GM21381 (cell line): ENCODE measurements around the gene COL5A1.
"Not testable (repeated sequence)": the region's sequence is repeated elsewhere in the genome, so short reads cannot be mapped to it uniquely, and the experiment has no call there.

ENCODE experiments used
- ATAC-seq: cut with Tn5 transposase; IDR thresholded peaks from one replicate; pipeline ENCODE4 v1.9.1; 2021; ENCODE audit warnings: mild to moderate bottlenecking, moderate library complexity; ENCODE audit not compliant: unreplicated experiment

The COL5A1 gene

GRCh38 chr9:134638502-134639090, 3.0 kb upstream of the COL5A1 start:
- ATAC-seq = no peak

GRCh38 chr9:134639994-134640393, 1.6 kb upstream of the COL5A1 start:
- no peak for ATAC-seq

GRCh38 chr9:134640506-134641172, 964 bp upstream of the COL5A1 start:
- ATAC-seq = no peak

- no peak for ATAC-seq
These were observed 384 bp downstream of the COL5A1 start for GRCh38 chr9:134641990-134642384.

GRCh38 chr9:134642385-134643181, 980 bp downstream of the COL5A1 start:
- no peak for ATAC-seq

GRCh38 chr9:134643222-134643671, 1.6 kb downstream of the COL5A1 start:
- ATAC-seq = no peak

GRCh38 chr9:134644401-134644724, 2.8 kb downstream of the COL5A1 start:
- ATAC-seq = not testable (repeated sequence)

- no peak for ATAC-seq
These were observed 3.4 kb downstream of the COL5A1 start for GRCh38 chr9:134644725-134645606.

- ATAC-seq = no peak
These were observed 4.2 kb downstream of the COL5A1 start for GRCh38 chr9:134645607-134646365.

- no peak for ATAC-seq
These were observed 5.9 kb downstream of the COL5A1 start for GRCh38 chr9:134647359-134648080.

- ATAC-seq = no peak
These were observed 7.3 kb downstream of the COL5A1 start for GRCh38 chr9:134648701-134649530.

- no peak for ATAC-seq
These were observed 9.0 kb downstream of the COL5A1 start for GRCh38 chr9:134650431-134651190.

GRCh38 chr9:134651226-134651905, 9.8 kb downstream of the COL5A1 start:
- ATAC-seq = no peak

GRCh38 chr9:134652291-134653225, 11.0 kb downstream of the COL5A1 start:
- ATAC-seq = no peak

GRCh38 chr9:134653259-134654009, 11.8 kb downstream of the COL5A1 start:
- no peak for ATAC-seq

GRCh38 chr9:134655101-134655500, 13.5 kb downstream of the COL5A1 start:
- no peak for ATAC-seq
